HG02870 (cell line): ENCODE data around the gene PGAM5.
"Not testable (repeated sequence)": the region's sequence is repeated elsewhere in the genome, so short reads cannot be mapped to it uniquely, and the experiment has no call there.

Source experiments
- ATAC-seq: cut with Tn5 transposase; IDR thresholded peaks from one replicate; pipeline ENCODE4 v1.9.1; 2021; ENCODE audit warnings: mild to moderate bottlenecking, moderate library complexity; ENCODE audit not compliant: unreplicated experiment

The PGAM5 gene

GRCh38 chr12:132741620-132742019 is 31.0 kb downstream of the PGAM5 start:
- ATAC-seq: no peak

GRCh38 chr12:132743831-132744230 is 33.2 kb downstream of the PGAM5 start:
- no peak for ATAC-seq

- ATAC-seq: no peak
Observed at GRCh38 chr12:132746613-132747012, 36.0 kb downstream of the PGAM5 start.

- ATAC-seq: no peak
Observed at GRCh38 chr12:132747395-132747794, 36.8 kb downstream of the PGAM5 start.

GRCh38 chr12:132747896-132748295 is 37.3 kb downstream of the PGAM5 start:
- no peak for ATAC-seq

GRCh38 chr12:132748319-132748718 is 37.7 kb downstream of the PGAM5 start:
- no peak for ATAC-seq

- not testable (repeated sequence) for ATAC-seq
Observed at GRCh38 chr12:132753670-132754069, 43.0 kb downstream of the PGAM5 start.

- no peak for ATAC-seq
Observed at GRCh38 chr12:132754160-132754932, 43.7 kb downstream of the PGAM5 start.

GRCh38 chr12:132758825-132759224 is 48.2 kb downstream of the PGAM5 start:
- ATAC-seq: not testable (repeated sequence)

GRCh38 chr12:132759359-132759758 is 48.7 kb downstream of the PGAM5 start:
- no peak for ATAC-seq

- ATAC-seq: peak; percentile 14
Observed at GRCh38 chr12:132761032-132761920, 50.6 kb downstream of the PGAM5 start, which contains the start of gene ANKLE2. ANKLE2 (minus strand) TSS chr12:132761832; CDS start chr12:132761798, 34 bp downstream.

- peak; percentile 68 for ATAC-seq
Observed at GRCh38 chr12:132761921-132762583, 51.4 kb downstream of the PGAM5 start.

- ATAC-seq: no peak
Observed at GRCh38 chr12:132764231-132764630, 53.6 kb downstream of the PGAM5 start.

GRCh38 chr12:132765361-132765760 is 54.7 kb downstream of the PGAM5 start:
- no peak for ATAC-seq

- ATAC-seq: no peak
Observed at GRCh38 chr12:132766380-132767085, 55.9 kb downstream of the PGAM5 start.

- no peak for ATAC-seq
Observed at GRCh38 chr12:132771126-132771838, 60.6 kb downstream of the PGAM5 start.
